Occipital lobe (tissue), 2 donors: ENCODE measurements around the gene SORCS3. TPM values are rescaled to one million over a fixed set of nuclear protein-coding genes. Genes with fewer than 3 reads are reported as not detected.
A peak's percentile ranks its signal among the peaks of the same experiment; 100 is the strongest.

ENCODE experiments used
- DNase-seq: peaks from one replicate; lab custom pipeline; 2025; lab: John Stamatoyannopoulos, UW
- total RNA-seq: library from RNA; depleted of rRNA; stranded (reverse); fragments of >200 nt; gene quantifications from one replicate; pipeline ENCODE4 v1.2.3, GENCODE V29; 2014

Gene SORCS3
- total RNA-seq, 1 donor from 2014 or later, result 23.7 TPM

DNA sequence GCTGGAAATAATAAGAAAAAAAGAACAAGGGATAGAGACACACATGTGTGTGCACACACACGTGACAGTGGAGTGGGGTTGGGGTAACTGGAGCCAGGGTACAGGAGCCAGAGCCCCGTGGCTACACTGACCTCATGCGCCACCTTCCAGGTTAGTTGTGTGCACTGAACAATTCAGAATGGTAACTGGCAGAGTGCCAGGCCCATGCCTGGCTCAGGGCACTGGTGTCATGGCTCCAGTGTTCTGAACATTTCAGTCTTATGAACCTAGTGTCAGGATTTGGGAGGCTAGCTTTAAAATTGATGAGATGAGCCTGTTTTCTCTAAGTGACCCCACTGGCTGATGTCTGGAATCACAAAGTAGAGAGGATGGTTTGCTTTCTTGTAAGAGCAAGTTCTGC lies 269.6 kb downstream of the SORCS3 start:
- DNase-seq, result no peak

- DNase-seq, result no peak
Measured at GRCh38 chr10:104913390-104913789, 272.3 kb downstream of the SORCS3 start.

GRCh38 chr10:104920476-104920875 lies 279.4 kb downstream of the SORCS3 start:
- no peak for DNase-seq

DNA sequence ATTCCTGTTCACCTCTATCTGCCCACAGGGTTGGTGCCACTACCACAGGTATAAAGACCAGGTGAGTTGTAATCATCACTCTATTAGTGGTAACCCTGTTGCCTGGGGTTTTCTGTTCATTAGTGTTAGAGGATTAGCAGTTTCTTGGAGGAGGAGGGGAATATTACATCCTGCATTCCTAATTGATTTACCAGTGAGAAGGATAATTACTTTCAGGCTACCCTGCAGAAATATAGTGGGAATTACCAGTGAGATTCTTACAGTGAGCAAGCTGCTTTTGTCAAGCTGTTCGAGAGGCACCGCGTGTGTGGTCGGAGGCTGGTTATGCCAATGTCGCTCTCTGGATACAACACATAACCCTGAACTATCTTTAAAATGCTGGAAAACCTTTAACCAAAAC lies 280.7 kb downstream of the SORCS3 start:
- no peak for DNase-seq

- DNase-seq, result no peak
Measured at GRCh38 chr10:104922810-104923209, 281.7 kb downstream of the SORCS3 start.

- DNase-seq, result no peak
Measured at GRCh38 chr10:104923501-104923900, 282.4 kb downstream of the SORCS3 start.

GRCh38 chr10:104924101-104924795 lies 283.2 kb downstream of the SORCS3 start:
- no peak for DNase-seq

GRCh38 chr10:104925232-104925851 lies 284.3 kb downstream of the SORCS3 start:
- peak; percentile 7 for DNase-seq

- no peak for DNase-seq
Measured at GRCh38 chr10:104928734-104929133, 287.6 kb downstream of the SORCS3 start.

DNA sequence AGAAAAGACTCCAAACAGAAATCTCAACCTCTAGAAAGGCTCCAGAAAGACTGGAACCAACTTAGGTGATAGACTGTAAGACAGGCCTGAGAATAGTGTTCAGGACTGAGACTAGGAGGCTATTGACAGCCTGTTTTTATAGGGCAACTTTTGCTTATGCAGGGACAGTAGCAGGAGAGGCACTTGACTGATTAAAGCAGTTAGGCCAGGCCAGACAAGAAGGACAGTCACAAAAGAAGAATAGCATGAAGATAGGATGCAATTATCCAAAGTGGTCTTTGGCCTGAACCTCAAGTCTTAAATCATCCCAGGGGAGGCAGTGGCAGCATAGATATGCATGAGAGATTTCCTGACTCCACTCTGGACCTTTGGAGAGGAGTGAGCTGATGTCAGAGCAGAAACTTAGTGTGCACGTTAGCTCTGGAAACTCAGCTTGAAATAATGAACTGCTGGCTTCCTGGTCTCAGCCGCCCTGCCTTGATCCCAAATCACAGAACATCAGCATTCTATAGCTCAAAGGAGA lies 290.6 kb downstream of the SORCS3 start:
- no peak for DNase-seq

DNA sequence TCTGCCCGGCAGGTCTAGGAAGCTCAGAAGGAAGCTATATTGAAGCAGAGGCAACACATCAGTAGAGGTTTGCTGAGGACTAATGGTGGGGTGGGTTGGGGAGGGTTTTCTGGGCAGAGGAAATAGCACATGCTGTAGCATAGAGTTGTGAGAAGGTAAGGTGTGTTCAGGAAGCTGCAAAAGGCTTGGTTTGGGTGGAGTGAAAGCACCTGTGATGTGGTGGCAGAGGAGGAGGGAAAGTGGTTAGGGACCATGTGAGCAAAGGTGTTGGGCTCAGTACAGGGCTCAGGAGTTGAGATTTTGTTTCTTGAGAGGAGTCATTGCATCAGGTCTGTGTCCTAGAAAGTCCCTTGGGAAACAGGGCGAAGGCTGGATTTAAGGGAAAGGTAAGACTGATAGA lies 294.6 kb downstream of the SORCS3 start:
- DNase-seq, result no peak

GRCh38 chr10:104937567-104937966 lies 296.5 kb downstream of the SORCS3 start:
- no peak for DNase-seq

- no peak for DNase-seq
Measured at GRCh38 chr10:104938031-104938430, 296.9 kb downstream of the SORCS3 start.

DNA sequence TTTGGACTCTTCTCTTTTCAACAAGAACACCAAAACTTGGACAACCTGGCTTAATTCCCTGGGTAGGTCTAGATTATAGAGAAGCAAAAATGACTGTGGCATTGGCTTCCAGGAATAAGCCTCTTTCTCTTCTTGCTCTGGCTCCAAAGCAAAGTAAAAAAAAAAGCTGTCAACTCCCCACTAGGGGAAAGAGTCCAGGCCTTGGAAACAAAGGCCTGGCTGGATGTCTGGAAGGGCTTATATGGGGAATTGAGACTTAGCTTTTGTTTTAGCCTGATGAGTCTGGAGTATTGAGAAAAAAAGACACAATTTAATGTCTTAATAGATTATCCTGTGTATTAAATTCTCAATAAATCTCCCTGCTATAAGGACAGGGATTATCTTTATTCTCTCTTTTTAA lies 300.6 kb downstream of the SORCS3 start:
- no peak for DNase-seq

DNA sequence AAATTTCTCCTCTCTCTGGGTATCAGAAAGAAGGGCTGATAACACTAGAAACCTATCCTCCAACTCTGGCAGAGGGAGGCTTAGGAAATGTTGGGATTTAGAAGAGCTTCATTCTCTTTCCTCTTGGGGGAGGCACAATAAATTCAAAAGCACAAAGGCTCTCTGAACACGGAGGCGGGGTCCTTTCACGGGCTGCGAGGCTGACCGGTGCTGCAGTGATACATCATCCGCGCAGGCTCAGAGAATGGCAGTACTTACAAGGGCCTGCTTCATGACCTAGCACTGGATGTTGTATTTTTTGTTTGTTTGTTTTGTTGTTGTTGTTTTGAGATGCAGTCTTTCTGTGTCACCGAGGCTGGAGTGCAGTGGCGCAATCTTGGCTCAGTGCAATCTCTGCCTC lies 306.2 kb downstream of the SORCS3 start:
- no peak for DNase-seq

DNA sequence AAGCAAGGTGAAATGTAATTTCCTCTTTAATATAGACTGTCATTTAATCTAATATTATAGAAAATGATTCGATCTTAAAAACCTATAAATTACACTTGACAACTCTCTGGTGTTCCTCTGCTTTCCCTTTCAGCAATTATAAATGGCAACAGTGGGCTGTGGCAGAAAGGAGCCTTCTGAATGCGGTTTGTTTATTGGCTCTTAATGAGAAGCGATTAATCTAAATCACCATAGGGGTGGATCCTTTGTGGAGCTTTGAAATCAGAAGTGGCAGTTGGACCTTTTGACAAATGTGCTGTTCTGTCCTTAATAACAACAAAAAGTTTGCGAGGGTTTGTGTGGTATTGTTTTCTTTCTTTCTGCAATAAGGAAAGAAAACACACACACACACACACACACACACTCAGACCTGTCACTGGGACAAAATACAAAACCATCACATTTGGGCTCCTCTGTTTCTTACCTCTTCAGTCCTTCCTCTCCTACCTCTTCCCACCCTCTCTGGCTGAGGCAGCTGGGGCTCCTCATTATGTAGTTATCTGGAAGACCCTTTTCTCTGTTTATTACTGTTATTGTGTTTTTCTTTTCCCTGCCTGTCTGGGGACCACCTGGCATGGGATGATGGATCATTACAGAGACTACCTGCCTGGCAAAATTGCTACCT lies 316.2 kb downstream of the SORCS3 start:
- no peak for DNase-seq

DNA sequence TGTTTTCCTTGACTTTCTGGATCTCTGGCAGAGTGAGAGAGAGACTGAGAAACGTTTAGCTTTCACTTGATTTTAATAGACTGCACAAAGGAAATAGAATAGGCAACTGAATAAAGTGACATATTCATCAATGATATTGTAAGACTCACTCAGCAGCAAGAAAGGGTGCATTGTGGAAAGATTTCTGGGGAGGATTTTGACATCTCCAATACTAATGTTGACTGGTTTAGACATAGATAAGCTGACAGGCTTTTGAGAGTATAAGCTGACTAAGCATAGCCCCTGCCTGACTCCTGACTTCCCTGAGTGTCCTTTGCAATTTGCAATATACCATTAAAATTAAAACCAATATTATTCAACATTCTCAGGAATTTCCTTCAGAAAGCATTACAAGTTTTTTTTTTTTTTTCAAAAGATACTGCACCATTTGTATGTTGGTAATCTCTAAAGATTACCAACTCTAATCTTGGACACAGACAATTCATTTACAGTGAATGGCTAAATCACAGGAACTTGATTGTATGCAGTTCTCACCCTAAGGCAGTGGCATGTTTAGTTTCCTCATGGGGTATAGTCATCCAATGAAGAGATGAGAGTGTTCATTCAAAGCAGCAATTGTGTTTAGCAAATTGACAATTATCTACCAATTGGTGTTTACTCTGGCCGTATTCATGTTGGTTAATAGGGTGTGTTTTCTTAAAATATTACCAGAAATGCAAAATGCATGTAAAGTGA lies 325.6 kb downstream of the SORCS3 start:
- DNase-seq, result no peak

DNA sequence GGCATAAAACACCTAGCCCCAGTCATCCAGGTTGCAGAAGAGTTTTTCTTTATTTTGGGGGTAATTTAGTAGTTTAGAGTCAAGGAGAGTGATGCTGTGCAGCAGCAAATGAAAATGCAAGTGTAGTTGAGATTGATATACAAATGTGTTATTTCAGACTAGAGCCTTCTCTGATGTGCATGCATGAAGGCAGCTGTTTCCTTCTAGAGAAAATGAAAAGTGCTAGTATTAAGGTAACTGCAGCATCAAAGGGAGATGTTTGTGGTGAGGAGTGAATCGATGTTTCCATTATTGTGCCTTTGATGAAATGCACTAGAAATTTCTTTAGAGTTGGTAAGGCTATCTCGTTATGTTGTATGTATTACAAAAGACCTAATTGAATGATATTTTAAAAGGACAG lies 339.3 kb downstream of the SORCS3 start:
- no peak for DNase-seq

GRCh38 chr10:104981995-104982394 lies 340.9 kb downstream of the SORCS3 start:
- no peak for DNase-seq

DNA sequence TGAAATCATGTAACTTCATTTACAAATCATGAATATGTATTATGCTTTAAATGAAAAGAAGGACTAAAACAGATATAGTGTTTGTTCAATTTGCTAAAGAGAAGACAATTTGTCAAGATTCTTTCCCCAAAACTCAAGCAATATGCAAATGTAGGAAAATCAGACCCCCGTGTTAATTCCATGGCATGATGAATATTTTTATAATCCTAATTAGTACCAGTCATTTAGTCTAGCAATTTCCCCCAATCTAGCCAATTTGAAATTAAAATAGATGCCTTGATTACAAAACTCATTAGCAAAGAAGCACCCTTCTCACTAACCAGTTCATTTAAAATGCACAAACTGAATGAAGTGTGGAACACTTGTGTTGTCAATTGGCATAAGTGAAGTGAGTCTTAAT lies 347.6 kb downstream of the SORCS3 start:
- no peak for DNase-seq

- DNase-seq, result no peak
Measured at GRCh38 chr10:104989880-104990279, 348.8 kb downstream of the SORCS3 start.

DNA sequence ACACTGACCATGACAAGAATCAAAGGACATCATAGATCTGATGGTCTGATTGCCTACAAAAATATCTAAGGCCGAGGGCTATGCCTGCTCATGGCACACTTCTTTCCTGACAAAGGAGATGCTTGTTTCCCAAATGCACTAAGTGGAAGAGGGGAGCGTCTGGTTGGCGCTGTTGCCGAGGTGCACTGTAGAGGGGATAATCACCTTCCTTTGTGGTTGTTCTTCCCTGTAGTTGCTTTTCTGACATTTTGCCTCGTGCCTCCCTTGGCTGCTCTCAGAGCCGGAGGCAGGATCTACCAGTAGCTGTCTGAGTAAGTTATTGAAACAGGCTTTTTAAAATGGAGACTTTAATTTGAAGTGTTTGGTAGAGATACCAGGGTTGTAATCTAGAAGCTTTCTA lies 352.0 kb downstream of the SORCS3 start:
- DNase-seq, result no peak
